SK-N-SH treated with all-trans-retinoic acid at 6 μM for 48 hours (cell line): ENCODE data around the gene COX4I1.

Experiments
- ARNTL ChIP-seq: fragments of 450-650 bp; formaldehyde crosslinking; IDR thresholded peaks from 2 replicates; pipeline ENCODE4 v1.5.0; 2020; ENCODE audit warnings: low read depth, mild to moderate bottlenecking, moderate library complexity, borderline replicate concordance
- PATZ1 ChIP-seq: fragments of 250-450 bp; sonication (Bioruptor Pico); IDR thresholded peaks from 2 replicates; pipeline ENCODE4 v1.8.0; 2020; ENCODE audit warnings: mild to moderate bottlenecking, moderate library complexity, borderline replicate concordance
- PPARA ChIP-seq: fragments of 250-450 bp; sonication (Bioruptor Pico); IDR thresholded peaks from 2 replicates; pipeline ENCODE4 v1.5.0; 2020; ENCODE audit warnings: mild to moderate bottlenecking, borderline replicate concordance
- SNAI2 ChIP-seq: fragments of 250-450 bp; sonication (Bioruptor Pico); IDR thresholded peaks from 2 replicates; pipeline ENCODE4 v1.5.0; 2020; ENCODE audit warnings: mild to moderate bottlenecking, moderate library complexity
- TCF4 ChIP-seq: fragments of 250-450 bp; sonication (Bioruptor Pico); IDR thresholded peaks from 2 replicates; pipeline ENCODE4 v1.8.0; 2021; ENCODE audit warnings: mild to moderate bottlenecking, moderate library complexity, borderline replicate concordance
- TSHZ2 ChIP-seq: fragments of 250-450 bp; sonication (Bioruptor Pico); IDR thresholded peaks from 2 replicates; pipeline ENCODE4 v1.5.0; 2020; ENCODE audit warnings: mild to moderate bottlenecking, moderate library complexity
- ZFP30 ChIP-seq: fragments of 450-650 bp; formaldehyde crosslinking; IDR thresholded peaks from 2 replicates; pipeline ENCODE4 v1.5.0; 2022; ENCODE audit warnings: mild to moderate bottlenecking, moderate library complexity
- ZNF565 ChIP-seq: fragments of 450-650 bp; formaldehyde crosslinking; conservative IDR thresholded peaks from 2 replicates; pipeline ENCODE4 v1.5.0; 2020; ENCODE audit warnings: low read depth, mild to moderate bottlenecking, moderate library complexity

GRCh38 chr16:85789773-85790172 is 9.7 kb upstream of the COX4I1 start:
- no peak for TF ChIP-seq ARNTL (CRISPR knock-in tag)
- TF ChIP-seq SNAI2, result no peak
- no peak for TF ChIP-seq PATZ1 (CRISPR knock-in tag)
- no peak for TF ChIP-seq TCF4 (CRISPR knock-in tag)
- TF ChIP-seq ZNF565 (CRISPR knock-in tag), result no peak
- TF ChIP-seq ZFP30, result no peak
- TF ChIP-seq TSHZ2, result no peak
- TF ChIP-seq PPARA (CRISPR knock-in tag), result no peak
